ENCODE data around the gene PSMD5.

DNA sequence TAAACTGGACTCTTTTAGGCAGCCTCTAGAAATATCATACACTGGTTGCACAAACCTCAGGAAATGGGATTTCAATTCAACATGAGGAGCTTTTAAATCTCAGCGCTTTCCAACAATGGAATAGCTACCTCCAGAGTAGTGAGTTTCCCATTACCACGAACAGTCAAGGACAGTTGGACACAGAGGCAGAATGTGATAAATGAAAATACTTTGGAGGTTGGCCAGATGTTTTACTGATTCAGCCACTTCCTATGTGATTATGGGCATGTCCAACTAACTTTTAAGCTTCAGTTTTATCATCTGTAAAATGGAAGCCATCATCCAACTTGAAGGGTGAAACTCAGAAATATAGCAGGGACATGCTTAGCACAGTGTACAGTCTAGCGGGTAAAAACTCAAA is 51.6 kb downstream of the PSMD5 start:
- TF ChIP-seq, protein P1, sequence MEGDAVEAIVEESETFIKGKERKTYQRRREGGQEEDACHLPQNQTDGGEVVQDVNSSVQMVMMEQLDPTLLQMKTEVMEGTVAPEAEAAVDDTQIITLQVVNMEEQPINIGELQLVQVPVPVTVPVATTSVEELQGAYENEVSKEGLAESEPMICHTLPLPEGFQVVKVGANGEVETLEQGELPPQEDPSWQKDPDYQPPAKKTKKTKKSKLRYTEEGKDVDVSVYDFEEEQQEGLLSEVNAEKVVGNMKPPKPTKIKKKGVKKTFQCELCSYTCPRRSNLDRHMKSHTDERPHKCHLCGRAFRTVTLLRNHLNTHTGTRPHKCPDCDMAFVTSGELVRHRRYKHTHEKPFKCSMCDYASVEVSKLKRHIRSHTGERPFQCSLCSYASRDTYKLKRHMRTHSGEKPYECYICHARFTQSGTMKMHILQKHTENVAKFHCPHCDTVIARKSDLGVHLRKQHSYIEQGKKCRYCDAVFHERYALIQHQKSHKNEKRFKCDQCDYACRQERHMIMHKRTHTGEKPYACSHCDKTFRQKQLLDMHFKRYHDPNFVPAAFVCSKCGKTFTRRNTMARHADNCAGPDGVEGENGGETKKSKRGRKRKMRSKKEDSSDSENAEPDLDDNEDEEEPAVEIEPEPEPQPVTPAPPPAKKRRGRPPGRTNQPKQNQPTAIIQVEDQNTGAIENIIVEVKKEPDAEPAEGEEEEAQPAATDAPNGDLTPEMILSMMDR (conservative IDR thresholded peaks at IDR 0.05) = no peak
- no peak for TF ChIP-seq EZH2 (IDR thresholded peaks at IDR 0.05; ENCODE audit: low read depth)

All from PC-9 (cell line).